Activated T-cell treated with anti-CD3 and anti-CD28 coated beads, Interleukin-2, amount 50 U/mL, for 1 hour (primary cell): ENCODE data around the gene DNAAF1.
"Not testable (repeated sequence)": the region's sequence is repeated elsewhere in the genome, so short reads cannot be mapped to it uniquely, and the experiment has no call there.

ENCODE experiments used
- DNase-seq: peaks from one replicate; pipeline ENCODE4 v3.0.0-alpha.2; 2020

Gene DNAAF1

DNA sequence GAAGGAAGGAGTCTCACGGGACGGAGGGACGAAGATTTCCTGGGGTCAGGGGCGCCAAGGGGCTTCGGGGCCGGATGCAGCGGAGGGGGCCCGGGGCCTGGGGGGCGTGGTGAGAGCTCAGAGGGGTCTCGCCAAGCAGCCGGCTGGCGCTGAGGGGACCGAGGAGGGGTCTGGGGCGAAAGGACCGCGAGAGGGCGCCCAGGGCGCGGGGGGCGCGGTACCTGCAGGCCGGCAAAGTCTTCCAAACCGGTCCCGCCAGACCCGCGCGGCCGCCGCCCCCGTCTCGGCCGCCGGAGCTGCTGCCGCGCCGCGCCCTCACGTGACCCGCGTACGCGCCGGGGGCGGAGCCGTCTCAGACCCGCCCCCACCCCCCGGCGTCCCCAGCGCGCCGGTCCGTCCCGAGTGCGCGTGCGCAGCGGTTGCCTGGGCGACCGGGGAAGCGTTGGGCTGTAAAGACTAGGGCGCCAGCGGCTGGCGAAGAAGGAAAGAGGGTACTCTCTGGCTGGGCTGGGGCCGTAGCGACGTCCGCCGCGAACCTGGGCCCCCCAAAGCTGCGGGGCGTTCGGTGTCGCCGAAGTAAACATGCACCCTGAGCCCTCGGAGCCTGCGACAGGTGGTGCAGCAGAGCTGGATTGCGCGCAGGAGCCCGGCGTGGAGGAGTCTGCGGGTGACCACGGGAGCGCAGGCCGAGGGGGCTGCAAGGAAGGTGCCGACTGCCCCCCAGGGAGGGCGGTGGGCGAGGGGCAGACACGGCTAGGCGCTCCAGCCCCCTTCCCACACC, at the start of gene DNAAF1, which contains the start of gene HSDL1:
Gene DNAAF1 (plus strand): TSS at position 450 of the 781 bp plus-strand sequence. CDS start 133 bp downstream, at position 583.
Gene HSDL1 (minus strand): TSS at position 319 of the 781 bp plus-strand sequence. CDS start 13,856 bp downstream, outside the sequence.
- peak; percentile 98 for DNase-seq

DNA sequence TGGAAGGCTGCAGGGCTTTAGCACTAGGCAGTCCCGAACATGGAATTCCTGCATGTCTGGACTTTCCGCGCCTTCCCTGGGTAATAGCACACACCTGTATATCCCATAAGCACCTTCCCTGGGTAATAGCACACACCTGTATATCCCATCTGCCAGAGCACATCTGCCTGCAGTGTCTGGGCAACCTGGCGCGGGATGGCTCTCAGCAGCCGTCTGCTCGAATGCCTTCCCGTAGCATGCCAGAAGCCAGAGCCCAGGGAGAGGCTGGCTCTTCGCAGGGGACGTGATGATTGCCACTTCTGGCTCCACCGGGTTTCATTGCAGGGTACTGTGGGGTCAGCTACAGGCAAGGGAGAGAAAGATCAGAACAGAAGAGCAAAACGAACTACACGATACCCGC, 49.6 kb upstream of the DNAAF1 start:
- no peak for DNase-seq

DNA sequence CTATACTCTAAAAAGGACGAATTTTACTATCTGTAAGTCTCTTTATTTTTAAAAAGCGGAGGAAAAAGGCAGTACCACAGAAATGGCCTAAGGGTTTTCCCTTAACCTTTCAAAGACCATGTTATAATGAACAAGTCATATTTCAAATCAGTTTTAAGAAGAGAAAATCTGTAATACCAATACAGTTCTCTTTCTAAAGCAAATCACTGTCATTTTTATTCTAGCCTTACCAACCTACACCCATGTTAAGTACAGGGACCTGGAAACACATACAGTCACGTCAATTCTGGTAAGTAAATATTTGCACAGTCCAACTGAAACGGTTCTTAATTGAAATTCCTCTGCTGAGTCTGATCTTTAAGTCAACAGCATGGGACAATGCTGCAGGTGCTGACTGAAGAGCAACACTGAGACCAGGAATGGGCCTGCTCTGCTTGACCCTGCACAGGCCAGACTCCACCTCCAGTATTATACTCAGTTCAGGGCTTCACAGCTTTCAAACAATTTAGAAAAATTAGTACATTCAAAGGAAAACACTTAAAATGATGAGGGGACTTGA, 48.6 kb upstream of the DNAAF1 start:
- DNase-seq: no peak

DNA sequence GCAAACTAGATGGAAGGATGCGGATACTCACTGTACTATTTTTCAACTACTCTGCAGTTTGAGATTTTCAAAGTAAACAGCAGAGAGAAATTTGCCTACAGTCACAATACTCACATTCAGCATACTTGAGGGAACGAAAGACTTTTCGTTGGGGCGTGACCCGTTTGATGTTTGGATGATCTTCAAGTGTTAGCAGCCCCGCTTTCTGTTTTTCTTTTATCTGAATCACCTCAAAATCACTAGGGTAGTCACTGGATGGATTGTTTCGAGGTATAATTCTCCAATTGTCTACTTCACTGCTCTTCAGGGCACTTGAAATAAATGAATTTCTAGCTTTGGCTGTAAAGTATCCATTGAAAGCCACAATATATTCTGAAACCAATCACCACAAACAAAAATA, 46.2 kb upstream of the DNAAF1 start:
- no peak for DNase-seq

DNA sequence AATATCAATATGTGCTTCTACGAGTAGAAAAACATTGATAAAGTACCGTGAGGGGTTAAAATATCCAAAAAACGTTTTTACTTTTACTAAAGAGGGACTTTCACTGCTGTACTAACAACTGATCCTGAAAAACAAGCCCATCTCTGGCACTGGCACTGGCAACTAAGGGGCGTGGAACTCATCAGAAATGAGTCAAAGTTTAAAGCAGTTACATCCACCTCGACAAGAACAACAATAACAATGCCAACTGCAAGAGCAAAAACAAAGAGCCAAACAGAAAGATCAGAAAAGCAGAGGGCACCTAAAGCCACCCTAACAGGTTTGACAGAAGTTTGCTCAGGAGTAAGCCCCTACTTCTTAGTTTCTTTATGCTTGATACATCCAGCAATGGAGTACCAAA, 41.4 kb upstream of the DNAAF1 start:
- no peak for DNase-seq

DNA sequence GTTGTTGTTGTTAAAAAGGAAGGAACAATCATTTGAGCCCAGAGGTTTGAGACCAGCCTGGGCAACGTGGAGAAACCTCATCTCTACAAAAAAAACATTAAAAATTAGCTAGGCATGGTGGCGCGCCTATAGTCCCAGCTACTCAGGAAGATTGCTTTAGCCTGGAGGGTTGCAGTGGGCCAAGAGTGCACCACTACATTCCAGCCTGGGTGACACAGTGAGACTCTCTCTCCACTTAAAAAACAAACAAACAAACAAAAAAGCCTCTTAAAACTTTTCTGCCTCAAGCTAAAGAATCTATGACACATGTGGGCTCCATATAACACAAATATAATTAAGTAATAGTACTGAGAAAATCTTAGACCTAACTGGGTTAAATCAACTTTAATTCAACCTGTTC, 40.9 kb upstream of the DNAAF1 start:
- no peak for DNase-seq

DNA sequence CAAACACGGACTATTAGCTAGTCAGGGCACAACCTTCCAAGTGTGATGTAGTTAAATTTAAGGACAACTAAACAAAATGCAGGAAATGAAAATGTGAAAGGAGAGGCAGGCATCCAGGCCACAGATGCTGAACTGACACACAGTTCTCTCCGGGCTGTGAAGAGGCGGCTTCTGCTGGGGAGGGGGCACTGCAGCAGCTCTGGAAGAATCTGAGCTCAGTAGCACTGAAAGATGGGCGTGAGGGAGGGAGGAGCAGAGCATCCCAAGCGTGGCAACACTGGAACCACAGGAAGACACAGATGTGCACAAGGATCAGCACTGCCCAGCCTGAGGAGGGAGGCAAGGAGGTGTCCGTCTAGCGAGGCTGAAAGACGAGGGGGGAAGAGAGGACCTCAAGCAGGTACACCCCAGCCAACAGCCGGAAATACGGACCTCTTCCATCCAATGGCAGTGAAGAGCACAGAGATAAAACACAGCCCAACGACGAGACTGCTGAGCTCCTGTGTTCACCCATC, 39.8 kb upstream of the DNAAF1 start:
- no peak for DNase-seq

DNA sequence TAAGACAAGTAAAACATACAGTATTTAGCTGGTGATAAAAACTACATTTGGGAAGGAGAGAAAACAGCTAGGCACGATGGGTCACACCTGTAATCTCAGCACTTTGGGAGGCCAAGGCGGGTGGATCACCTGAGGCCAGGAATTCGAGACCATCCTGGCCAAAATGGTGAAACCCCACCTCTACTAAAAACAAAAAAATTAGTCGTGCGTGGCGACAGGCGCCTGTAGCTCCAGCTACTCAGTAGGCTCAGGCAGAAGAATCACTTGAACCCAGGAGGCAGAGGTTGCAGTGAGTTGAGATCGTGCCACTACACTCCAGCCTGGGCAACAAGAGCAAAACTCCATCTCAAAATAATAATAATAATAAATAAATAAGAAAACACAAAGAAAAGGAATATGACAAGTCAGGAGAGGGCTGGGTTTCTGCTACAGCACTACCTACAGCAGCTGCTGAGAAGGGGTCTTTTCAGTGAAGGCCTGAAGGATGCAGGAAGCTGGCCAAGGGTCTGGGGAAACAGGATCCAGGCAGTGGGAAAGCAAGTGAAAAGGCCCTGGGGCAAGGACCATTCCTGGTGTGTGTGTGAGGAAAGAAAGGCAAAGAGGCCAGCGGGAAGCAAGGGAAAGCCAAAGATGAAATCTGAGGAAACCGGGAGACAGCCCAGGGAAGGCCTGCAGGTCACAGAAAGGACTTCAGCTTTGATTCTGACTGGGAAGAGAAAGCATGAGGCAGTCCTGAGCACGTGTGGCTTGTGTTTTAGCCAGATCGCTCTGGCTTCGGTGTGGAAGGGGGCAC, 39.0 kb upstream of the DNAAF1 start:
- DNase-seq: no peak

DNA sequence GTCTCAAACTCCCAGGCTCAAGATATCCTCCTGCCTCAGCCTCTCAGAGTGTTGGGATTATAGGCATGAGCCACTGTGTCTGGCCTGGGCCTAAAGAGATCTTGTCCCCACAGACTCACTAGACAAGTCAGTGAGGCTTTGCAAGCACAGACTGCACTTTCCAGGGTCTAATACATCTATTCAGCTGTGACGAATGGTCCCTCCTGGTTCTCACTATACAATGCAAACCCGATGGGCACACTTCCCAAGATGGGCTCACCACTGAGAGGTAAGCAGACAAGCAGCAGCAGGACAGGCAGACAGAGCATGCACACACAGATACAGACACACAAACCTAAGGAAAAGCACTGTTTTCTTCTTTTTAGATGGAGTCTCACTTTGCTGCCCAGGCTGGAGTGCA, 37.2 kb upstream of the DNAAF1 start:
- no peak for DNase-seq

DNA sequence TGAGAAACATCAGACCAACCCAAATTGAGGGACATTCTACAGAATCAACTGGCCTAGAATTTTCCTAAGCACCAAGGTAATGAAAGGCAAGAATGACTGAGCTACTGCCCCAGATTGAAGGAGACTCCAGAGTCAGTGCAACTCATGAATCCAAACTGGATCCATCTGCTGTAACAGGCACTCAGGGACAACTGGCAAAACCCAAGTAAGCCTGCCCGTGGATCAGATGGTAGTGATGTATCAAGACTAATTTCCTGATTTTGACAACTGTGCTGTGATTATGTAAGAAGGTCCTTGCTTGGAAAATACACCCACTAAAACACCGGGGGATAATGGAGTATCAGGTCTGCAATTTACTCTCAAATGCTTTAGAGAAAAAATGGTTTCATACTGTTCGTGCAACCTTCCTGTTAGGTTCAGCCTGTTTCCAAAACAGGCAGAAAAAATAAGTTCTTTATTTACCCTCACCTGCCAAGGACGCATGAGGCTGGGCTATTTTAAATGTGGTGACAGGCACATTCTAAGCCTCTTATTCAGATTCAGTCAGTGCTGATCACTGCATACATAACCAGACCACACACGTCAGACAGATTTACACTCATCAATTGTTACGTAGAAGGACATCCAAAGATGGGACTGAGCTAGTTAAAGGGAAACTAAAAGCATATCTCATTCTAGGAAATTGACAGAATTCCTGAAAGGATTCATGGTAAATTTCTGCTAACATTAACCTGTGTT, 35.3 kb upstream of the DNAAF1 start:
- DNase-seq: no peak

DNA sequence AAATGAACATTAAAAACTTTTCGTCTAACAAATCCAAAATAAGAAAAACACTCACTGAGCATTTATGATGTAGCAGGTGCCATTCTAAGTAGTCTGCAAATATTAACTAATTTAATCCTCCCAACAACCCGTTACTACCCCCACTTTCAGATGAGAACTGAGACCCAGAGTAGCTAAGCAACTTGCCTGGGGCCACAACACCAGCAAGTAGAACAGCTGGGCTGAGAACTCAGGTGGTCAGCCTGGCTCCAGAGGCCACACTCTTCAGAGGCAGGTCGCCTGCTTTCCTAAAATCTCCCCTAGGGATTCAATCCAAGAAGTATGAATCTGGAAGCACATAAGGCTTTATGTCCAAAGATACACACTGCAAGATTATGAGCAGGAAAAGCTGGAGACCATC, 34.6 kb upstream of the DNAAF1 start:
- no peak for DNase-seq

DNA sequence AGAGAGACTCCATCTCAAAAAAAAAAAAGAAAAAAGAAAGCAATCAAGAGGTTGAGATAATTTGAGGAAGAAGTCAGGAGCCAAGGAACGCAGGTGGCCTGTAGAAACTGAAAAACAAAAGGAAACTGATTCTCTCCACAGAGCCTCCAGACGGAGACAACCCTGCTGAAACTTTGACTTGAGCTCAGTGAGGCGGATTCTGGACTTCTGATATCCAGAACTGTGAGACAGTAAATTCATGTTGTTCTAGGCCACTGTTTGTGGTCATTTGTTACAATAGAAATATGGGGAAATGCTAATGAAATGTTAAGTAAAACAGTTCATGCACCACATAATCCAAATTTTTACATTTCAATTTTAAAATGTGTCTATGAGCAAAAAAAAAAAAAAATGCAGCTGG, 33.6 kb upstream of the DNAAF1 start:
- DNase-seq: no peak

DNA sequence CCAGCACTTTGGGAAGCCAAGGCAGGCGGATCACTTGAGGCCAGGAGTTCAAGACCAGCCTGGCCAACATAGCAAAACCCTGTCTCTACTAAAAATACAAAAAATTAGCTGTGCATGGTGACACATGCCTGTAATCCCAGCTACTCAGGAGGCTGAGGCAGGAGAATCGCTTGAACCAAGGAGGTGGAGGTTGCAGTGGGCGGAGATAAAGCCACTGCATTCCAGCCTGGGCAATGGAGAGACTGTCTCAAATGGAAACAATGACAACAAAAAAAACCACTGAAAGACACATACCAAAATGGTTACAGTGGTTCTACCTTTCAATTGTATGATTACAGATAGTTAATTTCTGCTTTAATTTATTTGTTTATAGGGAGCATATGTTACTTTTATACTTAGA, 33.2 kb upstream of the DNAAF1 start:
- not testable (repeated sequence) for DNase-seq

DNA sequence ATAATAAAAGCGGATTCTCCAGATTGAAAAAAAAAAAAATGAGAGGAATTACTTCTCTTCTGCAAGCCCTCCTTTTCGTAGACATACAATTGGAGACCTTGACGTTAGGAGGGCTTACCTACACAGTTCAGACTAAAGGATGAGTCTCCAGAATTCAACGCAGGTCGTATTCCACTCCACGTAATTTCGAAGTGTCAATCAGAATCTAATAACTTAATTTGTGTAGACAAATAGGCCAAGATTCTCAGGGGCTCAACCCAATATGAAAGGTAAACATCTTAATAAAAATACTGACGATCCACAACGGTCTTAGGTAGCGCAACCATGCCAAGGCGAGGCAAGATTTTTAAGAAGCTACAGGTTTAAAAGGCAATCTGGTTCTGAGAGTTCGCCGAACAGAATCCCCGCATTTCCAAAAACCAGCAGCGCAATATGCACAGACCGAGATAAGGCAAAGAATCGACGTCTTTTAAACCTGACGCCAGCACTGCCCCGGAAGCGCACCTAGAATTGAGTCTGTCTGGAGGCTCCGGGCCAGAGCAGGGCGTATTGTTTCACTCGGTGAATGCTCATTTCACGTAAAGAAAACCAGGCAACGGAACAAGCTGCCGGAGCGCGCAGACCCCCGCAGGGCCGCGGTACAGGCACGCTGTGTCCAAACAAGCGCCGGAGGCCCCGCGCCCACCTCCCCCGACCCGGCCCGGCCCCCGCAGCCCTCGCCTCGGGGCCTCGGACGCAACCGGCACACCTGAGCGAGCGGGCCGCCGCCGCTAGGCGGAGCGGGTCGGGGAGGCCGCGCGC, 29.0 kb upstream of the DNAAF1 start:
- DNase-seq: no peak

DNA sequence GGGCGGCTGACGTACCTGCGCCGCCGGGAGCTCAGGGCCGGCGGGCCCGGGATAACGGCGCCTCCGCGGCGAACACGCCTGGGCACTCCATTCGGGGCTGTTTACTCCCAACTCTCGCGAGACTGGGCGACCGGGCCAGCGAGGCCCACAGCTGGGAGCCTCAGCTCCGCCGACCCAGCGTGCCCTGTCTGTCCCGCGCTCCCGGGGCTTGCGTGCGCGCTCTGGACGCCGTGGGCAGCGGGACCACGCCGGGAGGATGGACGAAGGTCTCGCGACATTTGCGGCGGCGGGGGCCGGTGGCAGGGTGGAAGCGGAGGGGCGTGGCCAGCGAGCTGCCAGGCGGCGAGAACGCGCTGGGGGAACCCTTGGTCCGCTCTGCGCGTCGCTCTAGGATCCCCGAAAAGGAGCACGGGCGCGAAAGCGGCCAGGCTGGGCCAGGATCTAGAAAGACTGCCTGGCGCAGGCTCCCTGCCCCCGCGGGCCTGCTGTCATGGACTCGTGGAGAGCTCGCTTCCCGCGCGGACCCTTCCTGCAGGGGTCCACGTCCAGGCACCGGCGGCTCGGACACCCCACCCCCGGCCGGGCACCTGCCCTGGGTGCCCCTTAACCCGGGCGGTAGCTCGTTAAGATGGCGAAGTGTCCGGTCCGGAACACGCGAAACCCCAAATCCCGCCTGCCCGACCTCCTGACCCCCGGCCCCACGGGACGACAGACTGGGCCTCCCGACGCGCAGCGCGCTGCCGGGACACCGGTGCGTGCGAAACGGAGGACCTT, 28.2 kb upstream of the DNAAF1 start, which contains the start of gene MBTPS1:
Gene MBTPS1 (minus strand): TSS at position 223 of the 774 bp plus-strand sequence. CDS start 15,159 bp downstream, outside the sequence.
- DNase-seq: peak; percentile 98

DNA sequence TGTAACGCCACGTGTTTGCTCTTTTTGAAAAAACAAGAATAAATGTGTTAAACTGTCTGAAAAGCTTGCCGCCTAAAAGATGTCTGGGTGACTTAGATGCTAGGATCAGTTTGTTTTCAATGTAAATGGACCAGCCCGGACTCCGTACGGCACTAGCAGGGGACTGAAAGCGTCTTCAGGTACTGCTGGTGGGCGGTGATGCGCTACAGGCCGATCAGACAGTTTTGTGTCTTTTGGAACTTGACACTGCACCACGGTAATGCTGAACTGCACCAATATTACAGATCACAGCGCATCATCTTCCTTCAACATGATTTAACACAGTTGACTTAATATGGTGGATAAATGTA, 27.6 kb upstream of the DNAAF1 start:
- DNase-seq: no peak

DNA sequence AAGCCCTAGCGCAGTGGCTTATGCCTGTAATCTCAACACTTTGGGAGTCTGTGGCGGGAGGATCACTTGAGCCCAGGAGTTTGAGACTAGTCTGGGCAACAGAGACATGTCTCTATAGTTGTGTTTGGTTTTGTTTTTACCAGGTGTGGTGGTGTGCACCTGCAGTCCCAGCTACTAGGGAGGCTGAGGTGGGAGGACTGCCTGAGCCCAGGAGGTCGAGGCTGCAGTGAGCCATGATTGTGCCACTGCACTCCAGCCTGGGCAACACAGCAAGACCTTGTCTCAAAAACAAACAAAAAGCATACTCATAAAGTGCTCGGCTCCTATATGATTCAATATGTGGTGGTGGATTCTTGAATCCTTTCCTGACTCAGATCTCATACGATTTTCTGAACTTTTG, 26.8 kb upstream of the DNAAF1 start:
- not testable (repeated sequence) for DNase-seq

DNA sequence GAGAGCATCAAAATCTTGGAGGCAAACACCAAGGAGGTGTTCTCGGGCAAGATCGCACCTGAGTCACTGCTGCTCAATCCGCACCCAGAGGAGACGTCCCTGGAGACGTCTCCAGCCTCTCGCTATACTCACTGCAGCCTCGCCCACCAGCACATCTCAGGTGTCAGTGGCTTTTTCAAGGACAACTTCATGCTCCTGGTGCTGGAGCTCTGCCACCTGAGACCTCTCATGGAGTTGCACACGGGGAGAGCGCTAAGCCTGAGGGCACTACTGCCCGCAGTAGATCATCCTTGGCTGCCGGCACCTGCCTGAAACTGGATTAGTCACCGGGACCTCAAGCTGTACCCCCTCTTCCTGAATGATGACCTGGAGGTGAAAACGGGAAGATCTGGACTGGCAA, 25.7 kb upstream of the DNAAF1 start:
- DNase-seq: no peak

DNA sequence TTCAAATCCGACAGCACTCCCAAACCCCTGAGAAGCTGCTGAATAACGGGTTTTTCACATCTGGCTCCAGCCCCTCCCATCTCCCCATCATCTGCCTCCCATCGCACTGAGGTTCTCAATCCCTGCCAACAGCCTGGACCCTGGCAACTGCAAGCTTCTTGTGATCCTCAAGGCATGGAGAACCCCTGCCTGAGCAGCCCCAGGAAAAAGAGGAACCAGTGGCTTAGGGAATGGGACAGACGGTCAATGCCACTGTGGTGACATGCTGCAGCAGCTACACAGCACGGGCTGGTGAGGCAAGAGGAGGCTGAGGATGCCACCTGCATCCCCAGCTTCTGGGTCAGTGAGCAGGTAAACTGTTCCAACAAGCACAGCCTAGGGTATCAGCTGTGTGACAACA, 25.1 kb upstream of the DNAAF1 start:
- DNase-seq: no peak

DNA sequence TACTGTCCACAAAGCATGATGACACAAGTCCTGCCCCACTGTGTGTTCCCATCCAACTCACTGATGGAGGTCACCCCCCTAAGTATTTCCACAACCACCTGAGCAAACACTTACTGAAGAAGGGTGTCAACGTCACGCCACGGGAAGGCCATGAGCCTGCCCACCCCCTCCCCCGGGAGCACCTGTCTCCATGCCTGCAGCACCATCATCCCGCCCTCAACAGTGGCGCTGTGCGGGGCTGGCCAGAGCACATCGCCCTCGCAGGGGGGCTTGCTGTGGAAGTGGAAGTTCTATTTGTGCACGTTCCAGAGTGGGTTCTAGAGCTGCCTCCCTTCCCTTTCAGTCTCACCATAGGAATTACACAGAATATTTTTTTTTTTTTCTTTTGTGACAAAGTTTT, 24.1 kb upstream of the DNAAF1 start:
- no peak for DNase-seq
